HepG2 (cell line): ENCODE measurements around the gene SMYD2. TPM values are rescaled to one million over a fixed set of nuclear protein-coding genes. Genes with fewer than 3 reads are reported as not detected.
A peak's percentile ranks its signal among the peaks of the same experiment; 100 is the strongest.

Experiments
- MATR3 ChIP-seq: sonication (generic); formaldehyde crosslinking; IDR thresholded peaks from 2 replicates; pipeline ENCODE4 v1.4.0; 2020; ENCODE audit warnings: missing genetic modification reagents
- MNT ChIP-seq: fragments of 450-650 bp; IDR thresholded peaks from 2 replicates; pipeline ENCODE4 v1.6.1; 2016
- MTA1 ChIP-seq: sonication (generic); formaldehyde crosslinking; IDR thresholded peaks from 2 replicates; pipeline ENCODE4 v1.4.0; 2020; ENCODE audit warnings: missing genetic modification reagents, mild to moderate bottlenecking, borderline replicate concordance
- TAF1 ChIP-seq: sonication (generic); formaldehyde crosslinking; IDR thresholded peaks from 2 replicates; pipeline ENCODE4 v1.4.0; 2020; ENCODE audit warnings: missing genetic modification reagents
- ZNF235 ChIP-seq: sonication (generic); formaldehyde crosslinking; IDR thresholded peaks from 2 replicates; pipeline ENCODE4 v1.8.1; 2023; ENCODE audit warnings: mild to moderate bottlenecking, missing genetic modification reagents, borderline replicate concordance
- ZNF569 ChIP-seq: sonication (generic); formaldehyde crosslinking; IDR thresholded peaks from 2 replicates; pipeline ENCODE4 v1.5.0; 2020; ENCODE audit warnings: mild to moderate bottlenecking, missing genetic modification reagents, moderate library complexity, borderline replicate concordance
- ZNF687 ChIP-seq: sonication (generic); formaldehyde crosslinking; IDR thresholded peaks from 2 replicates; pipeline ENCODE4 v1.5.1; 2020; ENCODE audit warnings: mild to moderate bottlenecking, missing genetic modification reagents, moderate library complexity
- ZNF788 ChIP-seq: sonication (generic); formaldehyde crosslinking; IDR thresholded peaks from 2 replicates; pipeline ENCODE4 v1.5.0; 2020; ENCODE audit warnings: mild to moderate bottlenecking, missing genetic modification reagents, borderline replicate concordance
- polyA plus RNA-seq, 8 experiments: library from polyadenylated mRNA; depleted of rRNA in 3 of 8; stranded (reverse) in 7 of 8; unstranded in 1 of 8; fragments of >200 nt; fragmentation: Illumina TruSeq in 4 of 8; extraction: Trizol in 4 of 8; gene quantifications; 2 replicates each; pipeline versions ENCODE4 v1.2.1 to v1.2.3, GENCODE V29; 2011 to 2016; ENCODE audit warnings: low read depth in 4 of 8, missing spikeins in 1 of 8, mixed read lengths in 1 of 8; ENCODE audit not compliant: insufficient read depth in 1 of 8
- total RNA-seq, 5 experiments: library from RNA; depleted of rRNA; stranded (reverse); fragments of >200 nt; fragmentation: Illumina TruSeq; extraction: Trizol; gene quantifications; 2 replicates each; pipeline ENCODE4 v1.2.3, GENCODE V29; 2016; ENCODE audit warnings: low read depth in 1 of 5

Gene SMYD2
- total and polyA plus RNA-seq, 2 of the 13 experiments (the other 11 are each of a cell fraction or from before 2014, with no cell fraction given): 72.7 to 139 TPM

- peak; percentile 89 for TF ChIP-seq ZNF687 (CRISPR knock-in tag)
- peak; percentile 24; the same call in 1 of the 2 replicates for TF ChIP-seq TAF1 (CRISPR knock-in tag)
- no peak for TF ChIP-seq ZNF569 (CRISPR knock-in tag)
- TF ChIP-seq MNT: peak; percentile 56
- TF ChIP-seq MATR3 (CRISPR knock-in tag): no peak
- TF ChIP-seq ZNF235 (CRISPR knock-in tag): 0 out of 2 replicates have a peak, but pooled peaks have one; percentile 38
- 0 out of 2 replicates have a peak, but pooled peaks have one; percentile 11 for TF ChIP-seq ZNF788 (CRISPR knock-in tag)
- TF ChIP-seq MTA1 (CRISPR knock-in tag): peak; percentile 3; the same call in 1 of the 2 replicates
Measured at GRCh38 chr1:214281021-214281719, at the start of gene SMYD2 (continued).
